Prostate gland (tissue), 2 donors: Measurements from ENCODE around the gene ARMC9.

ENCODE experiments used
- CTCF ChIP-seq, 4 experiments: fragments of 200-600 bp in 2 of 4; fragments of 450-650 bp in 2 of 4; sonication (generic) in 2 of 4; IDR thresholded peaks; 1 replicate in 3 of 4; 2 replicates in 1 of 4; pipeline ENCODE4 v1.5.1; 2016 to 2019; ENCODE audit warnings: antibody characterized with exemption in 4 of 4, mild to moderate bottlenecking in 2 of 4, moderate library complexity in 2 of 4
- POLR2A ChIP-seq: fragments of 450-650 bp; IDR thresholded peaks from one replicate; pipeline ENCODE4 v1.6.1; 2016; ENCODE audit warnings: antibody characterized with exemption, mild to moderate bottlenecking
- POLR2AphosphoS5 ChIP-seq: sonication (generic); formaldehyde crosslinking; IDR thresholded peaks from one replicate; pipeline ENCODE4 v1.6.1; 2017; ENCODE audit warnings: antibody characterized with exemption

GRCh38 chr2:231278868-231279267, 80.4 kb downstream of the ARMC9 start:
- TF ChIP-seq POLR2AphosphoS5: no peak
- no peak for TF ChIP-seq POLR2A
- TF ChIP-seq CTCF (IDR thresholded peaks at IDR 0.05): no peak
